ENCODE results near the gene KBTBD7. TPM values are rescaled to one million over a fixed set of nuclear protein-coding genes. Genes with fewer than 3 reads are reported as not detected.

The KBTBD7 gene
- total and polyA plus RNA-seq, 3 donors from 2014 or later = 7.7 to 11.0 (median 11.0) TPM

DNA sequence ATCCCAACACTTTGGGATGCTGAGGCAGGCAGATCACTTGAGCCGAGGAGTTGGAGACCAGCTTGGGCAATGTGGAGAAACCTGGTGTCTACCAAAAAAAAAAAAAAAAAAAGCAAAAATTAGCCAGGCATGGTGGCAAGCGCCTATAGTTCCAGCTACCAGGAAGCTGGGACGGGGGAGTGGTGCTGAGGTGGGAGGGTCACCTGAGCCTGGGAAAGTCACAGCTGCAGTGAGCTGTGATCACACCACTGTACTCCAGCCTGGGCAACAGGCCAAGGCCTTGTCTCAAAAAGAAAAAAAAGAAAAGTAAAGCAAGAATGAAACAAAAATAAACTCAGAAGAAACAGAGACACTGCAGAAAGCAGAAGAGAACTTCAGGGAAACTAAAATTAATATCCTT, 37.4 kb upstream of the KBTBD7 start:
- H3K4me1 ChIP-seq = peaks cover 3% of the 10 kb centered on the region
- DNase-seq = peak; percentile 56
- intact Hi-C loops (cut with DNase I; ENCODE audit: low total_unique reads) = no loop called here
- H3K36me3 ChIP-seq (ENCODE audit: low read depth, missing control alignments) = no peaks in the 10 kb centered on the region
- H3K9me3 ChIP-seq = no peaks in the 10 kb centered on the region
- no peak for TF ChIP-seq POLR2A (IDR thresholded peaks at IDR 0.05)
- TF ChIP-seq, protein P1, sequence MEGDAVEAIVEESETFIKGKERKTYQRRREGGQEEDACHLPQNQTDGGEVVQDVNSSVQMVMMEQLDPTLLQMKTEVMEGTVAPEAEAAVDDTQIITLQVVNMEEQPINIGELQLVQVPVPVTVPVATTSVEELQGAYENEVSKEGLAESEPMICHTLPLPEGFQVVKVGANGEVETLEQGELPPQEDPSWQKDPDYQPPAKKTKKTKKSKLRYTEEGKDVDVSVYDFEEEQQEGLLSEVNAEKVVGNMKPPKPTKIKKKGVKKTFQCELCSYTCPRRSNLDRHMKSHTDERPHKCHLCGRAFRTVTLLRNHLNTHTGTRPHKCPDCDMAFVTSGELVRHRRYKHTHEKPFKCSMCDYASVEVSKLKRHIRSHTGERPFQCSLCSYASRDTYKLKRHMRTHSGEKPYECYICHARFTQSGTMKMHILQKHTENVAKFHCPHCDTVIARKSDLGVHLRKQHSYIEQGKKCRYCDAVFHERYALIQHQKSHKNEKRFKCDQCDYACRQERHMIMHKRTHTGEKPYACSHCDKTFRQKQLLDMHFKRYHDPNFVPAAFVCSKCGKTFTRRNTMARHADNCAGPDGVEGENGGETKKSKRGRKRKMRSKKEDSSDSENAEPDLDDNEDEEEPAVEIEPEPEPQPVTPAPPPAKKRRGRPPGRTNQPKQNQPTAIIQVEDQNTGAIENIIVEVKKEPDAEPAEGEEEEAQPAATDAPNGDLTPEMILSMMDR (IDR thresholded peaks at IDR 0.05) = no peak
- no peak overlapping the region for H3K27ac ChIP-seq
- no peak overlapping the region for H3K4me3 ChIP-seq
- no peaks in the 10 kb centered on the region for H3K27me3 ChIP-seq
- 82 to 86% methylated on average over 3 of the region's 3 CpGs for WGBS, 2 donors

- intact Hi-C loops (cut with DNase I; ENCODE audit: low total_unique reads) = no loop called here
- 89 to 93% methylated on average over 2 of the region's 2 CpGs for WGBS, 2 donors
- Histone ChIP-seq H3K4me3 (no peak overlapping the region), H3K36me3 (ENCODE audit: low read depth, missing control alignments) (no peaks in the 10 kb centered on the region), H3K27ac (no peak overlapping the region), H3K27me3 (no peaks in the 10 kb centered on the region), H3K9me3 (no peaks in the 10 kb centered on the region), H3K4me1 (no peaks in the 10 kb centered on the region)
- no peak for TF ChIP-seq POLR2A (IDR thresholded peaks at IDR 0.05)
- TF ChIP-seq, protein P1 (IDR thresholded peaks at IDR 0.05) = no peak
- DNase-seq = no peak
These were observed 36.8 kb upstream of the KBTBD7 start for GRCh38 chr13:41231025-41231677.

GRCh38 chr13:41229356-41229755, 35.0 kb upstream of the KBTBD7 start:
- TF ChIP-seq, protein P1 (IDR thresholded peaks at IDR 0.05) = no peak
- no peak for TF ChIP-seq POLR2A (IDR thresholded peaks at IDR 0.05)
- intact Hi-C loops (cut with DNase I; ENCODE audit: low total_unique reads) = loop anchor here (10.0 kb wide), 1 partner anchor 155 kb away; no protein-coding TSS in a partner anchor

GRCh38 chr13:41224113-41225110, 30.0 kb upstream of the KBTBD7 start:
- H3K36me3 ChIP-seq (ENCODE audit: low read depth, missing control alignments) = no peaks in the 10 kb centered on the region
- H3K27ac ChIP-seq = no peak overlapping the region
- no peak for DNase-seq
- 72 to 94% methylated on average over 7 of the region's 7 CpGs for WGBS, 2 donors
- H3K4me1 ChIP-seq = no peaks in the 10 kb centered on the region
- H3K4me3 ChIP-seq = no peak overlapping the region
- no peak for TF ChIP-seq POLR2A (IDR thresholded peaks at IDR 0.05)
- TF ChIP-seq, protein P1 (IDR thresholded peaks at IDR 0.05) = no peak
- intact Hi-C loops (cut with DNase I; ENCODE audit: low total_unique reads) = loop anchor here (10.0 kb wide), 1 partner anchor 150 kb away; no protein-coding TSS in a partner anchor
- H3K27me3 ChIP-seq = no peaks in the 10 kb centered on the region
- no peaks in the 10 kb centered on the region for H3K9me3 ChIP-seq

More at GRCh38 chr13:41229356-41229755, 35.0 kb upstream of the KBTBD7 start:
- Histone ChIP-seq H3K4me3 (no peak overlapping the region), H3K4me1 (no peaks in the 10 kb centered on the region), H3K9me3 (no peaks in the 10 kb centered on the region), H3K36me3 (ENCODE audit: low read depth, missing control alignments) (no peaks in the 10 kb centered on the region), H3K27ac (no peak overlapping the region), H3K27me3 (no peaks in the 10 kb centered on the region)
- DNase-seq = no peak
